GM12878 (cell line): ENCODE data around the gene NDUFB11. TPM values are rescaled to one million over a fixed set of nuclear protein-coding genes. Genes with fewer than 3 reads are reported as not detected.

ENCODE experiments used
- ATF7 ChIP-seq: fragments of 450-650 bp; IDR thresholded peaks from 2 replicates; pipeline ENCODE4 v1.6.1; 2016; ENCODE audit warnings: low read depth, mild to moderate bottlenecking
- CBFB ChIP-seq: IDR thresholded peaks from 2 replicates; pipeline ENCODE4 v1.6.1; 2016; ENCODE audit warnings: antibody characterized with exemption, low read depth
- CHD2 ChIP-seq: IDR thresholded peaks from 2 replicates; pipeline ENCODE4 v1.6.1; 2011; ENCODE audit warnings: low read depth, low read length, improper control_type of control experiment, borderline replicate concordance
- CUX1 ChIP-seq: IDR thresholded peaks from 2 replicates; pipeline ENCODE4 v1.6.1; 2012; ENCODE audit warnings: improper control_type of control experiment, low read depth, low read length; ENCODE audit not compliant: insufficient replicate concordance
- DPF2 ChIP-seq: fragments of 450-650 bp; IDR thresholded peaks from 2 replicates; pipeline ENCODE4 v1.6.1; 2017; ENCODE audit warnings: mild to moderate bottlenecking
- GABPA ChIP-seq: IDR thresholded peaks from 2 replicates; pipeline ENCODE4 v1.6.1; 2014; ENCODE audit warnings: antibody characterized with exemption, low read depth, mild to moderate bottlenecking, inconsistent platforms
- IKZF2 ChIP-seq, 2 experiments: fragments of 450-650 bp; IDR thresholded peaks; 2 replicates each; pipeline ENCODE4 v1.6.1; 2017; ENCODE audit warnings: mild to moderate bottlenecking in 2 of 2, moderate library complexity in 2 of 2
- KLF5 ChIP-seq: fragments of 450-650 bp; IDR thresholded peaks from 2 replicates; pipeline ENCODE4 v1.6.1; 2014; ENCODE audit warnings: mild to moderate bottlenecking; ENCODE audit not compliant: partially characterized antibody
- NBN ChIP-seq: fragments of 450-650 bp; IDR thresholded peaks from 2 replicates; pipeline ENCODE4 v1.6.1; 2016
- NFYB ChIP-seq: IDR thresholded peaks from 2 replicates; pipeline ENCODE4 v1.6.1; 2011; ENCODE audit warnings: low read depth, mild to moderate bottlenecking, low read length, improper control_type of control experiment, moderate library complexity; ENCODE audit not compliant: insufficient read depth
- NR2C1 ChIP-seq: fragments of 450-650 bp; IDR thresholded peaks from 2 replicates; pipeline ENCODE4 v1.6.1; 2017; ENCODE audit warnings: antibody characterized with exemption, mild to moderate bottlenecking, moderate library complexity
- PBX3 ChIP-seq: IDR thresholded peaks from 2 replicates; pipeline ENCODE4 v1.6.1; 2011; ENCODE audit warnings: mild to moderate bottlenecking, low read depth, low read length, moderate library complexity; ENCODE audit not compliant: insufficient replicate concordance
- POLR2A ChIP-seq: IDR thresholded peaks from 2 replicates; pipeline ENCODE4 v1.6.1; 2011; ENCODE audit warnings: low read depth, mild to moderate bottlenecking, low read length
- RB1 ChIP-seq: fragments of 450-650 bp; formaldehyde crosslinking; IDR thresholded peaks from 2 replicates; pipeline ENCODE4 v1.6.1; 2017; ENCODE audit warnings: mild to moderate bottlenecking, borderline replicate concordance
- RELB ChIP-seq: fragments of 450-650 bp; IDR thresholded peaks from 2 replicates; pipeline ENCODE4 v1.6.1; 2017; ENCODE audit warnings: low read depth, mild to moderate bottlenecking, moderate library complexity
- RUNX3 ChIP-seq: IDR thresholded peaks from 2 replicates; pipeline ENCODE4 v1.6.1; 2012; ENCODE audit warnings: low read length, inconsistent platforms
- TARDBP ChIP-seq: IDR thresholded peaks from 2 replicates; pipeline ENCODE4 v1.6.1; 2016; ENCODE audit warnings: borderline replicate concordance
- ZBTB33 ChIP-seq: fragments of 450-650 bp; IDR thresholded peaks from 2 replicates; pipeline ENCODE4 v1.6.1; 2017; ENCODE audit warnings: mild to moderate bottlenecking
- polyA plus RNA-seq, 11 experiments: library from polyadenylated mRNA; depleted of rRNA in 4 of 11; unstranded in 6 of 11; stranded (reverse) in 5 of 11; fragments of >200 nt; fragmentation: Nextera tagmentation in 4 of 11; fragmentation: Illumina TruSeq in 1 of 11; extraction: Ambion mirVana in 4 of 11; extraction: Trizol in 1 of 11; gene quantifications; 1 replicate in 1 of 11; 2 replicates in 10 of 11; pipeline versions ENCODE4 v1.2.1 to v1.2.3, GENCODE V29; 2011 to 2016; ENCODE audit warnings: inconsistent platforms in 2 of 11, missing spikeins in 2 of 11, low read depth in 1 of 11
- total RNA-seq, 4 experiments: library from RNA; depleted of rRNA in 3 of 4; stranded (reverse); fragments of >200 nt in 3 of 4; fragmentation: Illumina TruSeq in 1 of 4; extraction: Trizol in 1 of 4; gene quantifications; 2 replicates each; pipeline versions ENCODE4 v1.2.1 to v1.2.3, GENCODE V29; 2013 to 2021

The NDUFB11 gene
- total and polyA plus RNA-seq, 10 of the 15 experiments (the other 5 are each of a cell fraction or from before 2014, with no cell fraction given) = 16.1 to 202 (median 83.3) TPM

GRCh38 chrX:47129157-47129898 lies 15.2 kb downstream of the NDUFB11 start (continued):
- TF ChIP-seq RELB (peak; percentile 37; the same call in 1 of the 2 replicates), CBFB (0 out of 2 replicates have a peak, but pooled peaks have one; percentile 29), ATF7 (peak; percentile 60), KLF5 (peak; percentile 62), RUNX3 (0 out of 2 replicates have a peak, but pooled peaks have one; percentile 7), NBN (peak; percentile 73), ZBTB33 (no peak), POLR2A (peak; percentile 85), RB1 (0 out of 2 replicates have a peak, but pooled peaks have one; percentile 35), NR2C1 (peak; percentile 69), TARDBP (no peak), NFYB (peak; percentile 91), CHD2 (peak; percentile 94), GABPA (peak; percentile 68; the same call in 1 of the 2 replicates), IKZF2 (IDR thresholded peaks at IDR 0.05) (peak in 1 of 2 experiments; percentile 29; a peak in 1 of 4 replicates), CUX1 (no peak), DPF2 (peak; percentile 97), PBX3 (peak; percentile 98)
